Bone marrow (tissue), 2 donors: ENCODE measurements around the gene OVCA2.
"Not testable (repeated sequence)": the region's sequence is repeated elsewhere in the genome, so short reads cannot be mapped to it uniquely, and the experiment has no call there.

Experiments used
- DNase-seq, 2 donors: peaks; one replicate each; lab custom pipeline; 2025; lab: John Stamatoyannopoulos, UW

The OVCA2 gene

GRCh38 chr17:2041561-2042389, at the start of gene OVCA2:
Gene OVCA2, plus strand, starts transcription at chr17:2042022. Its CDS starts 26 bp downstream, at chr17:2042048.
- DNase-seq: peak; percentile 78 to 80

GRCh38 chr17:1992541-1992940, 49.3 kb upstream of the OVCA2 start:
- no peak for DNase-seq

- DNase-seq: no peak
These were observed 47.1 kb upstream of the OVCA2 start for GRCh38 chr17:1994707-1995106.

- DNase-seq: no peak
These were observed 46.4 kb upstream of the OVCA2 start for GRCh38 chr17:1995321-1995892.

GRCh38 chr17:1995907-1996799, 45.7 kb upstream of the OVCA2 start:
- DNase-seq: no peak

- DNase-seq: no peak
These were observed 45.0 kb upstream of the OVCA2 start for GRCh38 chr17:1996800-1997288.

GRCh38 chr17:1997289-1997926, 44.4 kb upstream of the OVCA2 start:
- DNase-seq: no peak

GRCh38 chr17:1997927-1998742, 43.7 kb upstream of the OVCA2 start:
- no peak for DNase-seq

- DNase-seq: no peak
These were observed 42.1 kb upstream of the OVCA2 start for GRCh38 chr17:1999557-2000251.

- no peak for DNase-seq
These were observed 39.0 kb upstream of the OVCA2 start for GRCh38 chr17:2002767-2003329.

- DNase-seq: no peak
These were observed 38.3 kb upstream of the OVCA2 start for GRCh38 chr17:2003525-2003924.

GRCh38 chr17:2004435-2004952, 37.3 kb upstream of the OVCA2 start:
- no peak for DNase-seq

- DNase-seq: no peak
These were observed 33.3 kb upstream of the OVCA2 start for GRCh38 chr17:2008332-2009126.

GRCh38 chr17:2009737-2010136, 32.1 kb upstream of the OVCA2 start:
- no peak for DNase-seq

- no peak for DNase-seq
These were observed 30.1 kb upstream of the OVCA2 start for GRCh38 chr17:2011411-2012371.

GRCh38 chr17:2012499-2012898, 29.3 kb upstream of the OVCA2 start:
- DNase-seq: no peak

- not testable (repeated sequence) for DNase-seq
These were observed 28.4 kb upstream of the OVCA2 start for GRCh38 chr17:2013220-2013993.
